Type B pancreatic cell (in vitro differentiated cells): ENCODE data around the gene ATP8A2. TPM values are rescaled to one million over a fixed set of nuclear protein-coding genes. Genes with fewer than 3 reads are reported as not detected.

ENCODE experiments used
- DNase-seq: peaks from one replicate; pipeline ENCODE4 v3.0.0; 2021; ENCODE audit warnings: mixed read lengths; ENCODE audit not compliant: unreplicated experiment; ENCODE audit errors: extremely low spot score
- H3K27ac Mint-ChIP-seq: 2 replicates; pipeline ENCODE4 v1.8.0; 2021; ENCODE audit warnings: mild to moderate bottlenecking, mixed read lengths
- H3K27me3 Mint-ChIP-seq: 2 replicates; pipeline ENCODE4 v1.8.0; 2021; ENCODE audit warnings: mixed read lengths
- H3K36me3 Mint-ChIP-seq: 2 replicates; pipeline ENCODE4 v1.8.0; 2021; ENCODE audit warnings: mixed read lengths
- H3K4me1 Mint-ChIP-seq: one replicate; pipeline ENCODE4 v1.8.0; 2021; ENCODE audit warnings: mixed read lengths; ENCODE audit not compliant: unreplicated experiment
- H3K4me3 Mint-ChIP-seq: 2 replicates; pipeline ENCODE4 v1.8.0; 2021; ENCODE audit warnings: mild to moderate bottlenecking, mixed read lengths
- H3K9me3 Mint-ChIP-seq: 2 replicates; pipeline ENCODE4 v1.8.0; 2021; ENCODE audit warnings: mixed read lengths
- total RNA-seq: library from RNA; stranded (reverse); gene quantifications from 2 replicates; pipeline ENCODE4 v1.2.1, GENCODE V29; 2021; ENCODE audit warnings: low replicate concordance
- TF ChIP-seq, protein P1 (sequence below): fragments of 200-600 bp; sonication (generic); conservative IDR thresholded peaks from 2 replicates; pipeline ENCODE4 v1.5.0; 2021; ENCODE audit warnings: antibody characterized with exemption, mild to moderate bottlenecking

ATP8A2 gene
- total RNA-seq, 1 donor from 2014 or later: 13.8 TPM

GRCh38 chr13:25732111-25732865, 360.5 kb downstream of the ATP8A2 start:
- no peak overlapping the region for H3K27ac Mint-ChIP-seq
- DNase-seq: no peak
- H3K4me1 Mint-ChIP-seq: peaks cover 41% of the 10 kb centered on the region
- peaks cover 4% of the 10 kb centered on the region for H3K36me3 Mint-ChIP-seq
- TF ChIP-seq, protein P1, sequence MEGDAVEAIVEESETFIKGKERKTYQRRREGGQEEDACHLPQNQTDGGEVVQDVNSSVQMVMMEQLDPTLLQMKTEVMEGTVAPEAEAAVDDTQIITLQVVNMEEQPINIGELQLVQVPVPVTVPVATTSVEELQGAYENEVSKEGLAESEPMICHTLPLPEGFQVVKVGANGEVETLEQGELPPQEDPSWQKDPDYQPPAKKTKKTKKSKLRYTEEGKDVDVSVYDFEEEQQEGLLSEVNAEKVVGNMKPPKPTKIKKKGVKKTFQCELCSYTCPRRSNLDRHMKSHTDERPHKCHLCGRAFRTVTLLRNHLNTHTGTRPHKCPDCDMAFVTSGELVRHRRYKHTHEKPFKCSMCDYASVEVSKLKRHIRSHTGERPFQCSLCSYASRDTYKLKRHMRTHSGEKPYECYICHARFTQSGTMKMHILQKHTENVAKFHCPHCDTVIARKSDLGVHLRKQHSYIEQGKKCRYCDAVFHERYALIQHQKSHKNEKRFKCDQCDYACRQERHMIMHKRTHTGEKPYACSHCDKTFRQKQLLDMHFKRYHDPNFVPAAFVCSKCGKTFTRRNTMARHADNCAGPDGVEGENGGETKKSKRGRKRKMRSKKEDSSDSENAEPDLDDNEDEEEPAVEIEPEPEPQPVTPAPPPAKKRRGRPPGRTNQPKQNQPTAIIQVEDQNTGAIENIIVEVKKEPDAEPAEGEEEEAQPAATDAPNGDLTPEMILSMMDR: no peak
- no peaks in the 10 kb centered on the region for H3K27me3 Mint-ChIP-seq
- H3K4me3 Mint-ChIP-seq: no peak overlapping the region
- H3K9me3 Mint-ChIP-seq: no peaks in the 10 kb centered on the region

GRCh38 chr13:25733001-25733491, 361.3 kb downstream of the ATP8A2 start:
- TF ChIP-seq, protein P1: no peak
- no peak overlapping the region for H3K4me3 Mint-ChIP-seq
- H3K27me3 Mint-ChIP-seq: no peaks in the 10 kb centered on the region
- H3K27ac Mint-ChIP-seq: no peak overlapping the region
- no peaks in the 10 kb centered on the region for H3K9me3 Mint-ChIP-seq
- peaks cover 40% of the 10 kb centered on the region for H3K4me1 Mint-ChIP-seq
- H3K36me3 Mint-ChIP-seq: peaks cover 4% of the 10 kb centered on the region
- no peak for DNase-seq

DNA sequence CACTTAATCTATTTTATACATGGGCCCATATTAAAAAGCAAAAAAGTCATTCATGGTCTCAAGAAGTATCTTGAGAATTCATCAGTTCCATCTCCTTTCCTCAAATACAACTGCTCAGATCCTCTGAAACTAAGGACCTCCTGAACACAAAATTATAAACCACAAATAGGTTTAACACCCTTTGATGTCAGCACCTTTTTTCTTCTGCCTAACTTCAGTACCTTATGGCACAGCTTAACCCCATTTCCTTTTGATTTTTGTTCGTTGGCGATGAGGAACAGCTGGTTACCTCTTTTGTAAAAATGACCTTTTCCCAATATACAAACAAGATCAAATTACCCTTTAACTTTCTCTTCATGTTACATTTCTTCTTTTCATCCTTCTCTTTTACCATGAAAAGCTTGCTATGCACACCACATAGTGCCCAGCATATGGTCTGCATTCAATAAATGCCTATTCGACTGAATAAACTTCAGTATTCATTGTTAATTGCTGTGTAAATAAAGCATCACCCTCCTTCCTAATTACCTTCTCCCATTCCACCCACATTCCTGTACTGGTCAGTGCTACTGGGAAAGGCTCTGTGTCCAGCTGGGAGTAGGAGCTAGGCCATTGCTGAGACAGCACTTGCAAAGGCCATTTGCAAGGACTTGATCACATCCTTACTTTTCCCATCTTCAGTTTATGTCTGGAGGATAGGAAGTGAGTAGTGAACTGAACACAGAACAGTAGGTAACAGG, 362.1 kb downstream of the ATP8A2 start:
- no peaks in the 10 kb centered on the region for H3K27me3 Mint-ChIP-seq
- peaks cover 42% of the 10 kb centered on the region for H3K4me1 Mint-ChIP-seq
- H3K4me3 Mint-ChIP-seq: no peak overlapping the region
- peak overlapping the region; percentile 66 for H3K27ac Mint-ChIP-seq
- H3K9me3 Mint-ChIP-seq: no peaks in the 10 kb centered on the region
- no peak for DNase-seq
- peaks cover 4% of the 10 kb centered on the region for H3K36me3 Mint-ChIP-seq
- TF ChIP-seq, protein P1: no peak

GRCh38 chr13:25738342-25739196, 366.8 kb downstream of the ATP8A2 start:
- no peak overlapping the region for H3K27ac Mint-ChIP-seq

DNA sequence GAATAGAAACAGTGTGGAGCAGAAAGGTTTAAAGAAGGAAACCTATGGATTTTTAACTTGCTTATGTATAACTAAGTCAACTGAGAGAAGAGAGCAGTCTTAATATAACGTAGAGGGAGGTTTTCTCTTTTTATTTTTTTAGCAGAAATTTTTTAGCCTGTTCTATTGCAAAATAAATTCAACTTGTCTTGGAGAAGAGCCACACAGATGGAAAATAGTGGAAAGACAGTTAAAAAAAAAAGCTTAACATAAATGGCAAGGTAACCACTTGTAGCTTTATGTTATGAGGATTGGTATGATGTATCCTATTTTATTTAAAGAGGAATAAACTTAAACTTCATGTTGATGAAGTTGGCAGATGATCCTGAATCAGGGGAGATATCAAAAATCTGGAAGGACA, 367.6 kb downstream of the ATP8A2 start:
- Mint-ChIP-seq H3K4me3 (no peak overlapping the region), H3K4me1 (peaks cover 22% of the 10 kb centered on the region), H3K9me3 (no peaks in the 10 kb centered on the region), H3K27ac (no peak overlapping the region), H3K27me3 (no peaks in the 10 kb centered on the region), H3K36me3 (peaks cover 4% of the 10 kb centered on the region)
- TF ChIP-seq, protein P1: no peak
- DNase-seq: no peak

More at GRCh38 chr13:25738342-25739196, 366.8 kb downstream of the ATP8A2 start:
- no peaks in the 10 kb centered on the region for H3K9me3 Mint-ChIP-seq
- TF ChIP-seq, protein P1: no peak
- H3K27me3 Mint-ChIP-seq: no peaks in the 10 kb centered on the region
- no peak overlapping the region for H3K4me3 Mint-ChIP-seq
- no peak for DNase-seq
- peaks cover 4% of the 10 kb centered on the region for H3K36me3 Mint-ChIP-seq
- H3K4me1 Mint-ChIP-seq: peaks cover 21% of the 10 kb centered on the region
